Measurements from ENCODE around the gene CST8.

Gene CST8

GRCh38 chr20:23475395-23475794, 15.5 kb upstream of the CST8 start:
- no peak overlapping the region for H3K4me3 ChIP-seq (replicated peaks in 1 of 2; ENCODE audit: low read depth in 2 of 2, low read length in 2 of 2)
- no peak for DNase-seq (ENCODE audit: low read depth in 2 of 2)
- no peak for TF ChIP-seq CTCF (IDR thresholded peaks at IDR 0.05; ENCODE audit: low read depth, low read length)

DNA sequence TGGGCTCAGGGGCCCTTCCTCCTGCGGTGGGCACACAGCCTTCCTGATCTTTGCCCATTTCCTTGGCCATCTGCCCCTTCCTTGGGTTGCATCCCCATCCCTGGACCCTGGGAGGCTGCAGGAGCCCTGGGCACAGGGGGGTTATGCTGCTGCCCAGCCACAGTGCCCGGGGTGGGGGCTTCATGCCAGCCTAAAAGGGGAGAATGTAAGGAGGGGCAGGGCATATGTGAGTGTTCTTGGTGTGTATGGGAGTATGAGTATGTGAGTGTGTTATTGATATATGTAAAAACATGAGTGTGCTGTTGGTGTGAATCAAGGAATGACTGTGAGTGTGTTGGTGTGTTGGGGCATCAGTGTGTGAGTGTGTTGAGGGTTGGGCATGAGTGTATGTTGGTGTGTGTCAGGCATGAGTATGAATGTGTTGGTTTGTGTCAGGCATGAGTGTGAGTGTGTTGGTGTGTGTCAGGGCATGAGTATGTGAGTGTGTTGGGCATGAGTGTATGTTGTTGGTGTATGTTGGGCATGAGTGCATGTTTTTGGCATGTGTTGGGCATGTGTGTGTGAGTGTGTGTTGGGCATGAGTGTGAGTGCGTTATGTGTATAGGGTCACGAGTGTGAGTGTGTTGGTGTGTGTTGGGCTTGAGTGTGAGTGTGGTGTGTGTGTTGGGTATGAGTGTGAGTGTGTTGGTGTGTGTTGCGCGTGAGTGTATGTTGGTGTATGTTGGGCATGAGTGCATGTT, 14.7 kb upstream of the CST8 start:
- no peak for TF ChIP-seq CTCF (IDR thresholded peaks at IDR 0.05; ENCODE audit: low read depth, low read length)
- no peak overlapping the region for H3K4me3 ChIP-seq (replicated peaks in 1 of 2; ENCODE audit: low read depth in 2 of 2, low read length in 2 of 2)
- DNase-seq (ENCODE audit: low read depth in 2 of 2): no peak

DNA sequence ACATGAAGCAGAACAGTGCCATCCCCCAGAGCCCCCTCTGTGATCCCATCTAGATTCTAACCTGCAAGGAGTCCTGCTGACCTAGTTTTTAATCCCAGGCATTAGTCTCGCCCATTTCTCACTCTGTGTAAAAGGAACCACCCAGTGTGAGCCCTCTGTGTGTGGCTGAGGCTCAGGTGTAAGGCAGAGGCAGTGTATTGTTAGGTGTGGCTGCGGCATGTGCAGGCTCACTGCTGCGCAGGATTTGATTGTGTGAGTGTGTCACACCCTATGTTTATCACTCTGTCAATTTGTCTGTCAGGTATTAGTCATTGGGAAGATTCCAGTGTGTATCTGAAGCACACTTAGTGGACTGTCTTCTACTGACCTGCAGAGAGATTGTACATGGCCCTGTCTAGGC, 13.7 kb upstream of the CST8 start:
- no peak for TF ChIP-seq CTCF (IDR thresholded peaks at IDR 0.05; ENCODE audit: low read depth, low read length)
- no peak for DNase-seq (ENCODE audit: low read depth in 2 of 2)
- no peak overlapping the region for H3K4me3 ChIP-seq (replicated peaks in 1 of 2; ENCODE audit: low read depth in 2 of 2, low read length in 2 of 2)

GRCh38 chr20:23479043-23479442, 11.9 kb upstream of the CST8 start:
- TF ChIP-seq CTCF (IDR thresholded peaks at IDR 0.05; ENCODE audit: low read depth, low read length): no peak
- no peak for DNase-seq (ENCODE audit: low read depth in 2 of 2)
- no peak overlapping the region for H3K4me3 ChIP-seq (replicated peaks in 1 of 2; ENCODE audit: low read depth in 2 of 2, low read length in 2 of 2)

- no peak for TF ChIP-seq CTCF (IDR thresholded peaks at IDR 0.05; ENCODE audit: low read depth, low read length)
- no peak overlapping the region for H3K4me3 ChIP-seq (replicated peaks in 1 of 2; ENCODE audit: low read depth in 2 of 2, low read length in 2 of 2)
- no peak for DNase-seq (ENCODE audit: low read depth in 2 of 2)
Measured at GRCh38 chr20:23482138-23482537, 8.8 kb upstream of the CST8 start.

- H3K4me3 ChIP-seq (replicated peaks in 1 of 2; ENCODE audit: low read depth in 2 of 2, low read length in 2 of 2): no peak overlapping the region
- no peak for DNase-seq (ENCODE audit: low read depth in 2 of 2)
- TF ChIP-seq CTCF (IDR thresholded peaks at IDR 0.05; ENCODE audit: low read depth, low read length): no peak
Measured at GRCh38 chr20:23484081-23484480, 6.8 kb upstream of the CST8 start.

DNA sequence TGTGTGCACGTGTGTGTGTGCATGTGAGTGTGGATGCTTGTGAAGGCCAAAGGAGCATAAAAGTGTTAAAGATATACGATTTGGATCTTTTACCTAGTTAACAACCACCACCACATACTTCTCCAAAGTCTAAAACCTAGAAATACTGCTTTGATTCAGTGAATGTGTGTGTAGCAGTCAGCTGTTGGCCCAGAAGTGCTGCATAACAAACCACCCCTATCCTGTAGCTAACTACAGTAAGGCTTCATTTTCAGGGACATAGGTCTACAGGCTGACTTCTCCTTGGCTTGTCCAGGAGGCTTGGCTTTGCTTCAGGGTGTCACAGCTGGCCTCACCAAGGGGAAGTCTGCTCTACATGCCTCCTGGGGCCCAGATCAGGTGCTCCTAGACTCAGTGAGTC, 2.4 kb upstream of the CST8 start:
- TF ChIP-seq CTCF (IDR thresholded peaks at IDR 0.05; ENCODE audit: low read depth, low read length): no peak
- no peak overlapping the region for H3K4me3 ChIP-seq (replicated peaks in 1 of 2; ENCODE audit: low read depth in 2 of 2, low read length in 2 of 2)
- DNase-seq (ENCODE audit: low read depth in 2 of 2): no peak

Measured in cardiac fibroblast (primary cell).